Activated gamma-delta T cell treated with Interleukin-2 at 50 U/mL for 16 hours (primary cell): ENCODE results near the gene CLEC2D.
A peak's percentile ranks its signal among the peaks of the same experiment; 100 is the strongest.
"Not testable (repeated sequence)": the region's sequence is repeated elsewhere in the genome, so short reads cannot be mapped to it uniquely, and the experiment has no call there.

Source experiments
- DNase-seq: peaks from one replicate; pipeline ENCODE4 v3.0.0-alpha.2; 2020

CLEC2D gene

GRCh38 chr12:9669534-9669933 is at the start of gene CLEC2D:
Gene CLEC2D, plus strand, starts transcription at chr12:9669713. Its CDS starts 22 bp downstream, at chr12:9669735.
- no peak for DNase-seq

DNA sequence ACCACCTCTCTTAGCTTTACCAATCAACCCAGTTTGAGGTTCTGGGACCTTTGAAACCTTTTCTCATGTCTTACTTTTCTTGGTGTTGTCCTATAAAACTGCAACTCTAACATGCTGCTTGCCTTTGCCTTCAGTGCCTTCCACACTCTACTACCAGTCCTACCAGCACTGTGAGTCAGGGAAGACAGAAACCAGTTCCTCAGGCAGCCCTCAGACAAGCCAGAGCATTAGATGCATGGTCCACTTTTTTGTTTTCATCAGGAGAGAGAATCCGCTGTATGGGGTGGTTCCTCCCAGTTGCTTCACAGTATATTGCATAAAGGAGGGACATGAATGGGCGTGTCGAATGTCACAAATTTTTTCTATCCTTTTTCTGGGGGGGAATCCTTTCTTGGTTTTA is 44.5 kb upstream of the CLEC2D start:
- DNase-seq = no peak

GRCh38 chr12:9626291-9626690 is 43.2 kb upstream of the CLEC2D start:
- DNase-seq = no peak

DNA sequence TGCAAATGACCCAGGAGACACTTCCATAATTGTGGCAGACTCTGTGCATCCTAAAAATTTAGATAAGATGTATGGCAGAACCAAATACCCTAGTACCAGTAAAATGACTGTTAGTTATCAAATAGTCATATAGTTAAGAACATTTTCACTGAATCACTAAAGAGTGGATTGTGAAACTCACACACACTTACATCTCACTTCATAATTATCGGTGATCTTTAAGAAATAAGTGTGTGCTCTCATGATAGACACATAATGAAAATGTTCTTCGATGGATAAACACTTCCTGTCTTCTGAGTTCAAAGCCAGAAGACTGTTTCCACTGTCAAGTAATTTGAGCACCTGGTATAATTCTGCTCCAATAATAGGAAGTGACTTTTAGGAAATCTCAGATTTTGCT is 42.7 kb upstream of the CLEC2D start:
- no peak for DNase-seq

- no peak for DNase-seq
These were observed 36.7 kb upstream of the CLEC2D start for GRCh38 chr12:9632766-9633165.

DNA sequence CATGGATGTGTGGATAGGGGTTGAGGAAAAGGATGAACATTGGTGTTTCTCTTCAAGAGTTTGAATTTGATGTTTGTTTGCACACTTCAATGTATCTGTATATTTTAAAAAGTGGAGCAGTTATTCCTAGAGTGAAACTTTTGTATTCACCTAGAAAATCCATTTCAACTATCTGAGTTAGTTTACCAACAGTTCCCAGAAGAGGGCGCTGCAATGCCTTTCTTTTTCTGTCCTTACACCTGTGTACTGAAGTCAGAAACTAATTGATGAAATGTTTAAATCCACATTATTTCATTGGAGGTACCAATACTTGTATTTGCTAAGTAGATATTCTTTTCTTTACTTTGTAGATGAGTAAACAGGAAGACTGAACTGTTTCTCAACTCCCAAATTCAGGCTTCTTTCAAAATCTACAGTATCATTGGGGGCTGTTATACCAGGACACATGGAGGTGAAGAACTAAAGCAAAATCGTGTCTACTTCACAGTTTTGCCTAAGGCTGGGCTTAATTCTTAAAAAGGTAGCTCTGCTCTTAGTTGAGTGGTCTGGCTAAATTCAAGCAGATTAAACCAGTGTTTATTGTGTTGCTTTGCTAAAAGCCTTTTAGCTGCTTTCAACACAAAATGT is 35.2 kb upstream of the CLEC2D start:
- DNase-seq = peak; percentile 82

GRCh38 chr12:9634969-9635754 is 34.4 kb upstream of the CLEC2D start:
- DNase-seq = no peak

DNA sequence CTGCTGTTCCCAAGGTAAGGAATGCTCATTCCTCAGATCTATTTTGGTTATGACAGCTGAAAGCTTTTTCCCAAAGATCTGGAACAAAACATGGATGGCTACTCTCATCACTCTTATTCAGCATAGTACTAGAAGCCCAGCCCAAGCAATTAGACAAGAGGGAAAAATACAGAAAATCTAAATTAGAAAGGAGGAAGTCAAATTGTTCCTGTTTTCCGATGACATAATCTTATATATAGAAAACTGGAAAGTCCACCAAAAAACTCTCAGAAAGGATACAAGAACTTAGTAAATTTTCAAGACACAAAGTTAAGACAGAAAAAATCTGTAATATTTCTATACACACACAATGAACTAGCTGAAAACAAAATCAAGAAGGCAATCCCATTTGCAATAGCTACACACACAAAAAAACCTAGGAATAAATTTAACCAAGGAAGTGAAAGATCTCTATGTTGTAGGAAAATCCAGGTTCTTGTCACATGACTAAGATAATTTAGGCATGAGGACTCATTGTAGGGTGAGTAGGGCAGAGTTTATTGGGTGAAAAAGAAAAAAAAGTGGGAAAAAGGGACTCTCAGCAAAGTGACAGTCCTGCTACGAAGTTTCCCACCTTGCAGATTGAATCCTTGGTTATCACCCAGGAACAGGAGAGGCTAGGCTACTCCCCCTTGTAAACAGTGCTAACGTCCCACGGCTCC is 33.2 kb upstream of the CLEC2D start:
- DNase-seq = no peak

GRCh38 chr12:9636851-9637206 is 32.7 kb upstream of the CLEC2D start:
- no peak for DNase-seq

DNA sequence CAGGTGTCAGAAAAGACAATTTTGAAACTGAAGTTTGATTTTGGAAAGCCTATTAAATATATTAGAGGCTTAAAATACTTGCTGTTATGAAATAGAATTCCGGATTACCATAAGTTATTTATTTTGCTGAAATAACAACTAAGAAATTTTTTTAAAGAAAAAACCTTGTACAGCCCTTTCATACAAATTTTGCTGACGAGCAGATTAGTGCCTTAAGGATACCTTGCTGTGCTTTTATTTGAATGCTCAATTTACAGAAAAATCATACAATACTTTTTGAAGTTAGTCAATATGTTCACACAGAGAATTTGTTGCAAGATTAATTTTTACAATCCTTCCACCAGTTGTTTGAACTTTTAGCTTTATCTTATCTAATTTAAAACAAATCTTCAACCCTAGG is 29.5 kb upstream of the CLEC2D start:
- no peak for DNase-seq

DNA sequence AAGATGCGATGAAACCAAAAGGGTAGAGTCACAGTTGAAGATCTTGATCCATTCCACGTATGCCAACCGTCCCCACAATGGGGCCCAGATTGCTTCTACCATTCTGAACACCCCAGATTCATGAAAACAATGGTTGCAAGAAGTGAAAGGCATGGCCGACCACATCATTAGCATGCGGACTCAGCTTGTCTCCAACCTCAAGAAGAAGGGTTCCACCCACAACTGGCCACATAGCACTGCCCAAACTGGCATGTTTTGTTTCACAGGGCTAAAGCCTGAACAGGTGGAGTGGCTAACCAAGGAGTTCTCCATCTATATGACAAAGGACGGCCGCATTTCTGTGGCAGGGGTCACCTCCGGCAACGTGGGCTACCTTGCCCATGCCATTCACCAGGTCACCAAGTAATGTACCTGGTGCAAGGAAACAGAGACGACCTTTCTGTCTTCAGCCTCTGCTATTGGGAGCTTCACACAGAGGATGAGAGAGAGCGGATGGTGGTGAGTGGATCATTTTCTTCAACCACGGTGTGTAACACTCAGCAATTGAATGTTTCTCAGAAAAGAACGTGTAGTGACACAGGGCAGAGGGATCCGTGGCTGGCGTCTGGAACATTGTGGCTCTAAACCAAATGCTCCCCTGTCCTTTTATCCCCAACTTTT is 26.8 kb upstream of the CLEC2D start:
- no peak for DNase-seq

DNA sequence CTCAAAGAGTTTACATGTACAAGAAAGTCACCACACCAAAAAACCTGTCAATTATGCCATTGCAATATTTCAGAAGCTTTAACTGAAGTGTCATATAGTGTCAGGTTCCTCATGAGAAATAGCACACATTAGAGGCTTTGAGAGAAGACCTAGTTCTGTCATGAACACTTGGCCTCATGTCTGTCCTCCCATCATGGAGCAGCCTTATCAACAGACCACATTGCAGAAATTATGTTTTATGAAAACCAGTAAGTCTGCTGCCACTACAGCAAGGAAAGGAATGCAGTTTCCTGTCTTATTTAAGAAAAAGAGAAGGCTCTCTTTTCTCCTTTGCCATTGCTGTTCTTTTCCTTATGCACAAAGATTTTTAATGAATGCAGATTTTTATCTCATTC is 26.2 kb upstream of the CLEC2D start:
- no peak for DNase-seq

GRCh38 chr12:9644985-9645551 is 24.4 kb upstream of the CLEC2D start:
- not testable (repeated sequence) for DNase-seq

- DNase-seq = no peak
These were observed 22.4 kb upstream of the CLEC2D start for GRCh38 chr12:9646794-9647781.

- DNase-seq = peak; percentile 91
These were observed 21.4 kb upstream of the CLEC2D start for GRCh38 chr12:9647825-9648700.

- no peak for DNase-seq
These were observed 20.6 kb upstream of the CLEC2D start for GRCh38 chr12:9648701-9649531.

- no peak for DNase-seq
These were observed 20.0 kb upstream of the CLEC2D start for GRCh38 chr12:9649532-9649940.

GRCh38 chr12:9650151-9650576 is 19.3 kb upstream of the CLEC2D start:
- DNase-seq = no peak

- DNase-seq = no peak
These were observed 18.2 kb upstream of the CLEC2D start for GRCh38 chr12:9651265-9651729.

- DNase-seq = no peak
These were observed 9.5 kb upstream of the CLEC2D start for GRCh38 chr12:9660046-9660445.
